Mammary epithelial cell (primary cell): ENCODE measurements around the gene LARGE1.

Experiments used
- CTCF ChIP-seq, 2 donors: IDR thresholded peaks in 1 of 2; conservative IDR thresholded peaks in 1 of 2; 2 replicates each; pipeline ENCODE4 v1.5.1; 2011 to 2012; ENCODE audit warnings: inconsistent platforms in 2 of 2, low read length in 2 of 2, mild to moderate bottlenecking in 2 of 2, control low read depth in 1 of 2, low read depth in 1 of 2; ENCODE audit not compliant: insufficient read depth in 1 of 2; ENCODE audit errors: extremely low read depth in 1 of 2
- EZH2 ChIP-seq: IDR thresholded peaks from 2 replicates; pipeline ENCODE4 v1.6.1; 2012; ENCODE audit warnings: low read length, inconsistent platforms, borderline replicate concordance

- TF ChIP-seq CTCF (conservative IDR thresholded peaks at IDR 0.05 in 1 of 2, IDR thresholded peaks at IDR 0.05 in 1 of 2; ENCODE audit: extremely low read depth in 1 of 2, insufficient read depth in 1 of 2, low read depth in 1 of 2, low read length in 2 of 2) (no peak), EZH2 (no peak)
Measured at GRCh38 chr22:33538277-33538885, 381.9 kb downstream of the LARGE1 start.
